ENCODE measurements around the gene GCK. TPM values are rescaled to one million over a fixed set of nuclear protein-coding genes. Genes with fewer than 3 reads are reported as not detected.

Gene GCK
- total and polyA plus RNA-seq, 7 donors = 0.27 to 1.8 (median 0.60) TPM; not detected in 2

DNA sequence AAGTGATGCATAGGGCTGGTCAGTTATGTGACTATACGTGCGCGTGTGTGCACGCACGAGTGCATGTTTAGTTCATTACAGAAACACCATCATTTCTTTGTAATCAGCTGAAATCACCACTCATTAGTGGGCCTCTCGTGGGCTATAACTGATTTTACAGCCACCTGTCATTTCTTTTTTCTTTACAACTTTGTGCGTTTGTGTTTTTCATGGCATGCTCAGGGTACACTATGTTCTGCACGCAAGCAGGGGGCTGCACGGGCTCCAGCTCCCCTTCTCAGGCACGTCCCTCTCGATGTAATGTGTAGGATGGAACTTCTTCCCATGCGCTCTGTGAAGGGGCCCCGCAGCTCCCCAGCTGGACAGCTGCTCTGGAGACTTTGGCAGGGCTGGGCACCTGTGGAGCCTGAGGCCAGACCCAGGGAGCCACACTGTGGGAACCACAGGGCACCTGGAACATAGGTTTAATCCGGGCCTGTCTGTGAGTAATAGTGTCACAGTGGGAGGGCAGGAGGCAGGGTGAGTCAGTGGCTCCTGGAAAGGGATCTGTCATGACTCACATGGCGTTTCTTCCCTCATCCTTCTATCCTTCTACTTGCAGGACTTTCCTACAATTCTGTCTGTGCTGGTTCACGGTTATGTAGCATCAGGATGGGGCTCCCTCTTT lies 4.9 kb downstream of the GCK start:
- WGBS, 2 donors = 70 to 77% methylated on average over 16 of the region's 16 CpGs
- intact Hi-C loops (cut with DNase I) = no loop called here
- Histone ChIP-seq H3K9me3 (no peaks in the 10 kb centered on the region), H3K27ac (no peak overlapping the region), H3K4me3 (no peak overlapping the region), H3K4me1 (no peaks in the 10 kb centered on the region), H3K36me3 (no peaks in the 10 kb centered on the region), H3K27me3 (no peaks in the 10 kb centered on the region)
- TF ChIP-seq EP300 (IDR thresholded peaks at IDR 0.05) (no peak), POLR2AphosphoS5 (IDR thresholded peaks at IDR 0.05) (no peak), POLR2A (IDR thresholded peaks at IDR 0.05) (no peak)
- TF ChIP-seq, protein P1, sequence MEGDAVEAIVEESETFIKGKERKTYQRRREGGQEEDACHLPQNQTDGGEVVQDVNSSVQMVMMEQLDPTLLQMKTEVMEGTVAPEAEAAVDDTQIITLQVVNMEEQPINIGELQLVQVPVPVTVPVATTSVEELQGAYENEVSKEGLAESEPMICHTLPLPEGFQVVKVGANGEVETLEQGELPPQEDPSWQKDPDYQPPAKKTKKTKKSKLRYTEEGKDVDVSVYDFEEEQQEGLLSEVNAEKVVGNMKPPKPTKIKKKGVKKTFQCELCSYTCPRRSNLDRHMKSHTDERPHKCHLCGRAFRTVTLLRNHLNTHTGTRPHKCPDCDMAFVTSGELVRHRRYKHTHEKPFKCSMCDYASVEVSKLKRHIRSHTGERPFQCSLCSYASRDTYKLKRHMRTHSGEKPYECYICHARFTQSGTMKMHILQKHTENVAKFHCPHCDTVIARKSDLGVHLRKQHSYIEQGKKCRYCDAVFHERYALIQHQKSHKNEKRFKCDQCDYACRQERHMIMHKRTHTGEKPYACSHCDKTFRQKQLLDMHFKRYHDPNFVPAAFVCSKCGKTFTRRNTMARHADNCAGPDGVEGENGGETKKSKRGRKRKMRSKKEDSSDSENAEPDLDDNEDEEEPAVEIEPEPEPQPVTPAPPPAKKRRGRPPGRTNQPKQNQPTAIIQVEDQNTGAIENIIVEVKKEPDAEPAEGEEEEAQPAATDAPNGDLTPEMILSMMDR (IDR thresholded peaks at IDR 0.05) = no peak
- DNase-seq = no peak

DNA sequence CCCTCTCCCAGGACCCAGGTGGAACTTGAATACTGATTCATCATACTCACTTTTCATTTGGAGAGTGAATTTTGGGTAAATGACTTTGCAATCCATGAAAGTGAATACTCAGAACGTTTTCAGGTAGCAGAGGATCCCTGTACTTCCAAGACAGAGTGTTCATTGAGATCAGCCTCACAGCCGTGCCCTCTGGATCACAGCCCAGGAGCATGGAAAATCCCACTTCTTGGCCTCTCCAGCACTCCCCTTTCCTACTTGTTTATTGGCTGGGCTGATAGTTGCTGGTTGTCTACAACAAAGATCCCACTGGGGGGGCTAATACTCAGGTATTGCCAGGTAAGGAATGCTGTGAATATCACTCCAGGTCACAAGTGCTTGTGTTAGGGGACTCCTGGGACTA lies 5.9 kb downstream of the GCK start:
- H3K9me3 ChIP-seq = no peaks in the 10 kb centered on the region
- no peak for TF ChIP-seq POLR2A (IDR thresholded peaks at IDR 0.05)
- TF ChIP-seq, protein P1 (IDR thresholded peaks at IDR 0.05) = no peak
- TF ChIP-seq EP300 (IDR thresholded peaks at IDR 0.05) = no peak
- no peak for TF ChIP-seq POLR2AphosphoS5 (IDR thresholded peaks at IDR 0.05)
- H3K27ac ChIP-seq = no peak overlapping the region
- DNase-seq = no peak
- H3K4me1 ChIP-seq = no peaks in the 10 kb centered on the region
- H3K4me3 ChIP-seq = no peak overlapping the region
- intact Hi-C loops (cut with DNase I) = no loop called here
- H3K36me3 ChIP-seq = no peaks in the 10 kb centered on the region
- 22 to 57% methylated on average over 2 of the region's 2 CpGs for WGBS, 2 donors
- no peaks in the 10 kb centered on the region for H3K27me3 ChIP-seq

DNA sequence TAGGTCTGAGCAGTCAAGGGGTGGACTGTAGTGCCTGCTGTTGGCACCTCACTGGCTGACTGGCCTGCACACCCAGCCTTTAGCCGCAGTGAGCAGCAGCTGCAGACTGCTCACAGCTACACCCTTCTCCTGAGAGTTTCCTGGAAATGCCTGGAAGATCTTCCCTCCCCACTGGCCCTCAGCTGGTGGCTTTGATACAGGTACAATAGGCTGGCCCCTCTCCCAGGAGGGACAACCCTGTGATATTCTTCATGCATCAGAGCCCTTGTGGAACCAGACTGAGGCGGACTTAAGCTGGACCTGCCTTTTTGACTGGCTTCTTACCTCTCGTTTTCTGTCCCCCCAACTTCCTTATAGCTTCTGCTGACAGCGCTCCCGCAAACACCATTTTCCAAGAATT lies 6.4 kb downstream of the GCK start:
- Histone ChIP-seq H3K27me3 (no peaks in the 10 kb centered on the region), H3K4me1 (no peaks in the 10 kb centered on the region), H3K9me3 (no peaks in the 10 kb centered on the region), H3K36me3 (no peaks in the 10 kb centered on the region), H3K27ac (no peak overlapping the region), H3K4me3 (no peak overlapping the region)
- intact Hi-C loops (cut with DNase I) = no loop called here
- TF ChIP-seq POLR2A (IDR thresholded peaks at IDR 0.05) (no peak), POLR2AphosphoS5 (IDR thresholded peaks at IDR 0.05) (no peak), EP300 (IDR thresholded peaks at IDR 0.05) (no peak)
- TF ChIP-seq, protein P1 (IDR thresholded peaks at IDR 0.05) = no peak
- WGBS, 2 donors = 74 to 79% methylated on average over 5 of the region's 5 CpGs
- DNase-seq = no peak

DNA sequence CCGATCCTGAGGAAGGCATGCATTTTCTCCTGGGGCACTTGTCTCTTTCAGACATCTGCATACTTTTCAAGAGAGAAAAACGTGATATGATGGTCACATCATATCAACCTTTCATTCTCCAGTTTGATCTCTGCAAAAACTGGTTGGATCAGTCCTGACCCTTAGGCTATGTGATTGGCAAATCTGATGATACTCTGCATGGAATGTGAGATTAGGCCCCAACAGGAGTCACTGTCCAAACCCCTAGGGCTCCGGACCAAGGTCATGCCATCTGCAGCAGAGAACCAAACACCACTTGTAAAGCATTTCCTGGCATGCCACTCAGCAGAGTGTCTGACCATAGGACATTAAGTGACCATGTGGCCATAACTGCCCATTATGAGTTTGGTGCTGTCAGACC lies 8.6 kb downstream of the GCK start:
- intact Hi-C loops (cut with DNase I) = no loop called here
- 51 to 72% methylated on average over 3 of the region's 3 CpGs for WGBS, 2 donors
- DNase-seq = no peak
- Histone ChIP-seq H3K27ac (no peak overlapping the region), H3K4me3 (no peak overlapping the region), H3K4me1 (no peaks in the 10 kb centered on the region), H3K36me3 (no peaks in the 10 kb centered on the region), H3K27me3 (no peaks in the 10 kb centered on the region), H3K9me3 (no peaks in the 10 kb centered on the region)
- TF ChIP-seq POLR2AphosphoS5 (IDR thresholded peaks at IDR 0.05) = no peak

DNA sequence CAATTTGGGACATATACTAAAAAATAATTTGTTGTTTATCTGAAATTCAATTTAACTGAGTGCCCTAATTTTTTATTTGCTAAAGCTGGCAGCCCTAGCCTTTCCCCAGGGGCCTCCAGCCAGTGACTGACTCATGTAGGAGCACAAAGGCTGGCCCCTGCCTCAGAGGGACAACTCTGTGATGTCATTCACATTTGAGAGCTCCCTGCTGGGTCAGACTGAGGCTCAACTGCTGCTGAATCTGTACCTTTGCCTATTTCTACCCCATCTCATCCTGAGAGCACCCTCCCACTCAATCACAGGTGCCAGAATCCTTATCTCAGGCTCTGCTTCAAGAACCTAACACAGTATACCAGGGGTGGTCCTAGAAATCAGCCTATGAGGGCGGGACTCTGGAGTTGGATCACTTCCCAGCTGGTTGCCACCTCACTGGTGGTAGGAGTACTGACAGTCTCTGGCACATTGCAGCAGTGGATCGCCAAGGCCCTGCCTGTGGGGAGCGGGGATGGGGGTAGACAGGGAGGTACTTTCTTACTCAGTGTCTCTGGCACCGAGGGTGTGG lies 11.6 kb downstream of the GCK start:
- Histone ChIP-seq H3K27ac (no peak overlapping the region), H3K27me3 (no peaks in the 10 kb centered on the region), H3K36me3 (no peaks in the 10 kb centered on the region), H3K4me3 (no peak overlapping the region), H3K4me1 (no peaks in the 10 kb centered on the region), H3K9me3 (no peaks in the 10 kb centered on the region)
- intact Hi-C loops (cut with DNase I) = no loop called here
- no peak for DNase-seq
- TF ChIP-seq POLR2A (IDR thresholded peaks at IDR 0.05) = no peak
- no peak for TF ChIP-seq POLR2AphosphoS5 (IDR thresholded peaks at IDR 0.05)
- no peak for TF ChIP-seq EP300 (IDR thresholded peaks at IDR 0.05)
- TF ChIP-seq, protein P1 (IDR thresholded peaks at IDR 0.05) = no peak
- 73 to 82% methylated on average over 4 of the region's 4 CpGs for WGBS, 2 donors

Measured in sigmoid colon (tissue), 7 donors.